ENCODE data around the gene IFT74.

The IFT74 gene

DNA sequence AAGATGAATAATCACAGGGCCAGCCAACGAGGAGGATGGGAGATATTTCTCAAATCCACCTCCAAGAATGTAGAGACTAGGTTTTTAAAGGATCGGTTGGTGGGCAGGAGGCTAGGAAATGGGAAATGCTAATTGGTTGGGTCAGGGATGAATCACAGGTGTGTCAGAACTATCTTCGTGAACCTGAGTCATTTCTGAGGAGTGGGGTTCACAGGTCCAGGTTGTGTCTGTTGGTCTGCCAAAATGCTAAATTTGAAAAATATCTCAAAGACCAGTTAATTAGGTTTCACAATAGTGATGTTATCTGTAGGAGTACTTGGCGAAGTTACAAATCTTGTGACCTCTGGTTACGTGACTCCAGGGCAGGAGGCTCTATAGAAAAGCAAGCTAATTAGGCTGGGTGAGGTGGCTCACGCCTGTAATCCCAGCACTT is 6.6 kb upstream of the IFT74 start:
- Histone ChIP-seq H3K9me3 (ENCODE audit: severe bottlenecking) (no peaks in the 10 kb centered on the region), H3K36me3 (ENCODE audit: low read depth) (no peaks in the 10 kb centered on the region; the same call in 1 of the 2 replicates), H3K4me1 (ENCODE audit: insufficient read depth, poor library complexity, severe bottlenecking) (peaks cover 3% of the 10 kb centered on the region), H3K4me3 (ENCODE audit: severe bottlenecking) (no peak overlapping the region), H3K27ac (ENCODE audit: poor library complexity, severe bottlenecking) (peak overlapping the region; percentile 7), H3K27me3 (ENCODE audit: insufficient read depth, poor library complexity, severe bottlenecking) (no peaks in the 10 kb centered on the region)
- ATAC-seq (ENCODE audit: low read depth) (no peak), DNase-seq (ENCODE audit: low spot score) (no peak)
- TF ChIP-seq, protein P1, sequence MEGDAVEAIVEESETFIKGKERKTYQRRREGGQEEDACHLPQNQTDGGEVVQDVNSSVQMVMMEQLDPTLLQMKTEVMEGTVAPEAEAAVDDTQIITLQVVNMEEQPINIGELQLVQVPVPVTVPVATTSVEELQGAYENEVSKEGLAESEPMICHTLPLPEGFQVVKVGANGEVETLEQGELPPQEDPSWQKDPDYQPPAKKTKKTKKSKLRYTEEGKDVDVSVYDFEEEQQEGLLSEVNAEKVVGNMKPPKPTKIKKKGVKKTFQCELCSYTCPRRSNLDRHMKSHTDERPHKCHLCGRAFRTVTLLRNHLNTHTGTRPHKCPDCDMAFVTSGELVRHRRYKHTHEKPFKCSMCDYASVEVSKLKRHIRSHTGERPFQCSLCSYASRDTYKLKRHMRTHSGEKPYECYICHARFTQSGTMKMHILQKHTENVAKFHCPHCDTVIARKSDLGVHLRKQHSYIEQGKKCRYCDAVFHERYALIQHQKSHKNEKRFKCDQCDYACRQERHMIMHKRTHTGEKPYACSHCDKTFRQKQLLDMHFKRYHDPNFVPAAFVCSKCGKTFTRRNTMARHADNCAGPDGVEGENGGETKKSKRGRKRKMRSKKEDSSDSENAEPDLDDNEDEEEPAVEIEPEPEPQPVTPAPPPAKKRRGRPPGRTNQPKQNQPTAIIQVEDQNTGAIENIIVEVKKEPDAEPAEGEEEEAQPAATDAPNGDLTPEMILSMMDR (IDR thresholded peaks at IDR 0.05; ENCODE audit: poor library complexity, severe bottlenecking) = no peak

DNA sequence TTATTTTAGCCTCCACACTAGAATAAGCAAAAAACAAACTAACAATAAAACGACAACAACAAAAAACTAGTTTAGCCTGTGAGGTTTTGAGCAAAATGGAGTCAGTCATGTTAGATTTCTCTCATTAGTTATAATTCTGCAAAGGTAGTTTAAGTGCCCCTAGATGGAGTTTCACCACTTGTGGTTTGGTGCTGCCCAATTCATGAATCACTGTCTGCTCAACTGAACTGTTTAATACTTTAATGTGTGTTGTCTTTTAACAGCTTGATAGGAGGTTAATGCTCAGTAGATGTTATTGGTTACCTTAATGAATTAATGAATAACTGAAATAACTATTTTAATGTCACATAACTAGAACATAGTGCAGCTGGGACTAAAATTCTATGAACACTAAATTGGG is 5.7 kb upstream of the IFT74 start:
- H3K4me3 ChIP-seq (ENCODE audit: severe bottlenecking) = no peak overlapping the region
- DNase-seq (ENCODE audit: low spot score) (no peak), ATAC-seq (ENCODE audit: low read depth) (no peak)
- H3K4me1 ChIP-seq (ENCODE audit: insufficient read depth, poor library complexity, severe bottlenecking) = peaks cover 3% of the 10 kb centered on the region
- H3K27ac ChIP-seq (ENCODE audit: poor library complexity, severe bottlenecking) = no peak overlapping the region
- no peaks in the 10 kb centered on the region for H3K9me3 ChIP-seq (ENCODE audit: severe bottlenecking)
- H3K27me3 ChIP-seq (ENCODE audit: insufficient read depth, poor library complexity, severe bottlenecking) = no peaks in the 10 kb centered on the region
- H3K36me3 ChIP-seq (ENCODE audit: low read depth) = no peaks in the 10 kb centered on the region
- TF ChIP-seq, protein P1 (IDR thresholded peaks at IDR 0.05; ENCODE audit: poor library complexity, severe bottlenecking) = no peak

DNA sequence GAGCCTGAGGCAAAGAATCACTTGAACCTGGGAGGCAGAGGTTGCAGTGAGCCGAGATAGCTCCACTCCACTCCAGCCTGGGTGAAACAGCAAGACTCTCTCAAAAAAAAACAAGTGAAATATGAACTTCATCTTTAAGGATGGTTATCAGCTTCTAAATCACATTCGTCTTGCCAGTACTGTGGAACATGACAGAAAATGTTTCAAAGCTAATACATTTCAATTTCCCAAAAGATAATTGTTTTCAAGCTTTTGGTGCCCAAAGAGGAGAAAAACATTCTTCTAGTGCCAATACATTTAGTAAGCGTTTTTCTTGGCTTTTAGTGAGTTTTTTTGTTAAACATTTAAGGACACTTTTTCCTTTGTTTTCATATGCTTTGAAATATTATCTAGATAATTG is 4.4 kb upstream of the IFT74 start:
- Histone ChIP-seq H3K9me3 (ENCODE audit: severe bottlenecking) (no peaks in the 10 kb centered on the region), H3K4me1 (ENCODE audit: insufficient read depth, poor library complexity, severe bottlenecking) (peaks cover 3% of the 10 kb centered on the region), H3K27me3 (ENCODE audit: insufficient read depth, poor library complexity, severe bottlenecking) (no peaks in the 10 kb centered on the region), H3K36me3 (ENCODE audit: low read depth) (no peaks in the 10 kb centered on the region), H3K4me3 (ENCODE audit: severe bottlenecking) (no peak overlapping the region), H3K27ac (ENCODE audit: poor library complexity, severe bottlenecking) (no peak overlapping the region)
- TF ChIP-seq, protein P1 (IDR thresholded peaks at IDR 0.05; ENCODE audit: poor library complexity, severe bottlenecking) = no peak
- no peak for ATAC-seq (ENCODE audit: low read depth)
- DNase-seq (ENCODE audit: low spot score) = no peak

DNA sequence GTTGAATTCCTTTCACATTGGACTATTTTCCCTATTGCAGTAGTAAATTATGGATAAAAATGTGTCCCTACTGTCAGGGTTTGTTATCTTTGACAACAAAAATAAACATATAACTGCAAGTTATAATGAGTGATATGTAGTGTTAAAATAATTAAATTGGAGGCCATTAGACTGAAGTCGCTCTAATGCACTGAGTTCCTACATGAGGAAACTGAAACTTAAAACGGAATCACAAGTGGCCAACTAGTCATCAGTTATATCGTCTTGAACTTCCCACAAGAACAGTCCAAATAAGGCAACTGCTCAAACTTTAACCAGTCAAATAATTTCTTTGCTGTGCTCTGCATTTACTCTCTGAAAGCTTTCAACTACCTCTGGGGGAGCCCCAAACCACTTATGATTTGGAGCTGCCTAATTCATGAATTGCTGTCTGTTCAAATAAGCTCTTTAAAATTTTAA is 2.1 kb upstream of the IFT74 start:
- no peaks in the 10 kb centered on the region for H3K9me3 ChIP-seq (ENCODE audit: severe bottlenecking)
- no peak overlapping the region for H3K4me3 ChIP-seq (ENCODE audit: severe bottlenecking)
- ATAC-seq (ENCODE audit: low read depth) (no peak), DNase-seq (ENCODE audit: low spot score) (no peak)
- H3K36me3 ChIP-seq (ENCODE audit: low read depth) = no peaks in the 10 kb centered on the region
- H3K27me3 ChIP-seq (ENCODE audit: insufficient read depth, poor library complexity, severe bottlenecking) = no peaks in the 10 kb centered on the region
- H3K4me1 ChIP-seq (ENCODE audit: insufficient read depth, poor library complexity, severe bottlenecking) = peaks cover 5% of the 10 kb centered on the region
- TF ChIP-seq, protein P1 (IDR thresholded peaks at IDR 0.05; ENCODE audit: poor library complexity, severe bottlenecking) = no peak
- no peak overlapping the region for H3K27ac ChIP-seq (ENCODE audit: poor library complexity, severe bottlenecking)

GRCh38 chr9:26955222-26955903 is 849 bp upstream of the IFT74 start:
- no peak for ATAC-seq (ENCODE audit: low read depth)
- no peaks in the 10 kb centered on the region for H3K27me3 ChIP-seq (ENCODE audit: insufficient read depth, poor library complexity, severe bottlenecking)
- H3K36me3 ChIP-seq (ENCODE audit: low read depth) = no peaks in the 10 kb centered on the region
- H3K4me1 ChIP-seq (ENCODE audit: insufficient read depth, poor library complexity, severe bottlenecking) = peaks cover 5% of the 10 kb centered on the region
- H3K9me3 ChIP-seq (ENCODE audit: severe bottlenecking) = no peaks in the 10 kb centered on the region
- peak overlapping the region; percentile 25 for H3K27ac ChIP-seq (ENCODE audit: poor library complexity, severe bottlenecking)
- no peak for DNase-seq (ENCODE audit: low spot score)
- TF ChIP-seq, protein P1 (IDR thresholded peaks at IDR 0.05; ENCODE audit: poor library complexity, severe bottlenecking) = no peak
- H3K4me3 ChIP-seq (ENCODE audit: severe bottlenecking) = peak overlapping the region; percentile 45

All from RWPE2 (cell line).